ENCODE data around the gene NTMT2.

- TF ChIP-seq CTCF (IDR thresholded peaks at IDR 0.05 in 4 of 5, conservative IDR thresholded peaks at IDR 0.05 in 1 of 5) (no peak), POLR2A (IDR thresholded peaks at IDR 0.05) (no peak)
Observed at GRCh38 chr1:170168265-170168664, 22.5 kb downstream of the NTMT2 start.
